Measurements from ENCODE around the gene RAPGEF4.

Gene RAPGEF4

DNA sequence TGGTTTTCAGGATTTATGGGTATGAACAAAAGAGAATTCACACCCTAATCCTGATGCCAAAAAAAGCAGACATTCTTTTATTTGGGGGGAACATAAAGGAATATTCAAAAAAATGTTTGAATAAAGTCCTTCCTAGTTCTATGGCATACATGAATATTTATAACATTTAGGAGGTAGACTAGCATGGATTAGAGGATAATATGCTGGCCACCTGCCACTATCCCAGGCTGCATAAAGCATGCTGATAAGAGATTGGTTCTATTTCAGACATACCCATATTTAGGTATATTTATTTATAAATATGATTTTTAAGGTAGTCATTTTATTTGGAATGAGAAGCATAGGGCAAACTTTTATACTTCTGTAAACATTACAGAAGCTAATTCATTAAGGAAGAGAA, 305.1 kb downstream of the RAPGEF4 start:
- DNase-seq (ENCODE audit: low spot score), result no peak

DNA sequence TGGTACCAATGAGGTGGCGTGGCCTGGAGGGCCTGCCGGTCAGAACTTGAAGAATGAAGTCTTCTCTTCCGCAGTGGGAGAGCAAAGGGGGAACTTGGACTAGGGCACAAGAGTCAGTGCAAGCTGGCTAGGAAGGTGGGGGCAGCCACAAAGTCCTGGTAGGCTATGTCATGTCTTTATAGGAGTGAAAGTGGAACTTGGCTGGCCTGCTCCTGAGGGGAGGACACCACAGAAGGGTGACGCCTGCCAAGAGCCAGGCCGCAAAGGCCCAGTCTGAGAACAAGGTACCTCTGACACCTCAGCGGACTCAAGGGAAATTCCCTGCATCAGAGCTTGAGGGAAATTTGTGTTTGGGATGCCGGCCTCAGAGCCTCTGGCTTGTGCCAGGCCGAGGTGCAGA, 307.8 kb downstream of the RAPGEF4 start:
- no peak for DNase-seq (ENCODE audit: low spot score)

DNA sequence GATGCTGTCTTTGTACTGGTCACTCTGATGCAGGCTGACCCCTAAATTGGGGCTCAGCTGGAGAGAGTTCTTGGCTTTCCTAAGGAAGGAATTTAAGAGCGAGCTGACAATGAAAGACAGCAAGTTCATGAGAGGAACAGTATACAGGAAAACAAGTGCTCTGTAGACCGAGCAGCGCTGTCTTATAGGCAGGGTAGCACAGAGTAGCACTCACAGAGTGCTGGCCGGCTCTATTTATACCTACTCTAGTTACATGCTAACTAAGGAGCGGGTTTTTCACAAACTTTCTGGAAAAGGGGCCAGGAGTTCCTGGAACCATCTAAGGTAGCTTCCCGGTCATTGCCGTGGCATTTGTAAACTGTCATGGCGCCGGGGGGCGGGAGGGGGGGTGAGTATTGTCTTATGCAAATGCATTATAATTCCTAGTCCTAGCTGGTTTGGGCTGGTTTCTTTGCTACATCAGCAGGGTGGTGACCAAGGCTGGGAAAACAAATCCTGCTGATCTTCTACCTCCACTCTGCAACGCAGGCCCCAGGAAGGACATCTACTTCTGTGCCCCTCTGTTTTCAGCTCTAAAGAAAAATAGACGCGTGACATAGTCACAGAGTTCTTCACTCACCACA, 308.4 kb downstream of the RAPGEF4 start:
- DNase-seq (ENCODE audit: low spot score), result no peak

DNA sequence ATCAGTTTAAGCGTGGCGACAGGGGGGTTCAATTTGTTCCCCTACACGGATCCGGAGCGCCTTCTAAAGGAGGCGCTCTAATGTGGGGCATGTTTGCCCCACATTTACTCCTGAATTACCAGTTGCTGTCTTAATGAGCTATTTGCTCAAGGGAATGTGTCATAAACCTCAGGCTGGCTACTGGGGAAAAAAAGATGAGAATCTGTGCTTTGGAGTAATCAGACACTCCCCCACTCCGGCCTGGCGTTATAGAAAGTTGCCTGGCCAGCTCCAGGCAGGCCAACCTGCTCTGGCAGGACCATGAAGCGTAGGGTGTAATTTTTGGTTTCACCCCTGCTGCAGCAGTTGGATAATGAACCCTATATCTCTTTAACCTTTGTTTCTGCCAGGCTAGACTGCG, 309.0 kb downstream of the RAPGEF4 start:
- DNase-seq (ENCODE audit: low spot score), result no peak

DNA sequence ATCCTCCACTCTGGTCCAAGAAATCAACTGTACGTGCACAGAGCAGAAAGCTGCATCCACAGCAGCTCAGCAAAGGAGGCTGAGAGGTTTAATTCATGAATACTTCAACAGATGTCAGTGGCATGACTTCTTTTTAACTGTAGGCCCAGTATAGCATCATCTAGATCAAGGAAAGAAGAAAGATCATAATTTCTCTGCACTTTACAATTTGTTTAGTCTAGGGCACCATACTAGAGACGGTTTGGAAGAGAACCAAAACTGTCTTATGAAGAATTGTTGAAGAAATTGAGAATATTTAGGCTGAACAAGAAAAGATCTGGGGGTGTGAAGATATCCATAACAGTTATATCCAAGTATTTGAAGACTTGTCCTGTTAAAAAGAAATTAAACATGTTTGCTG, 309.5 kb downstream of the RAPGEF4 start:
- DNase-seq (ENCODE audit: low spot score), result no peak

DNA sequence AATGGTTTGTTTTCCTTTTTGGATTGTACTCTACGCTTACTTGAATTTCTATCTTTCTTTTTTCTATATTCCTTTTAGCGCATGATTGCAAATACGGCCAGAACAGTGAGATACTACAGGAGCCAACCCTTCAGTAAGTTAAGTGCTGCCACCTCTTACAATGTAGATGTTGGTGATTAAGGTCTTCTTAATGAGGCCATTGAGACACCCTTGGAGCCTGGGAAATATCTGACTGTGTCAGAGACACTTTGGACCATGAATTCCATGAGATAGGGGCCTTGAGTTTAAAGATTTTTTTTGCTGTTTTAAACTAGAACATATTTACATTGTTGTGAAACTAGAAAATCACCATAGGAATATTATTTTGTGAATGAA, 312.9 kb downstream of the RAPGEF4 start:
- DNase-seq (ENCODE audit: low spot score), result no peak

DNA sequence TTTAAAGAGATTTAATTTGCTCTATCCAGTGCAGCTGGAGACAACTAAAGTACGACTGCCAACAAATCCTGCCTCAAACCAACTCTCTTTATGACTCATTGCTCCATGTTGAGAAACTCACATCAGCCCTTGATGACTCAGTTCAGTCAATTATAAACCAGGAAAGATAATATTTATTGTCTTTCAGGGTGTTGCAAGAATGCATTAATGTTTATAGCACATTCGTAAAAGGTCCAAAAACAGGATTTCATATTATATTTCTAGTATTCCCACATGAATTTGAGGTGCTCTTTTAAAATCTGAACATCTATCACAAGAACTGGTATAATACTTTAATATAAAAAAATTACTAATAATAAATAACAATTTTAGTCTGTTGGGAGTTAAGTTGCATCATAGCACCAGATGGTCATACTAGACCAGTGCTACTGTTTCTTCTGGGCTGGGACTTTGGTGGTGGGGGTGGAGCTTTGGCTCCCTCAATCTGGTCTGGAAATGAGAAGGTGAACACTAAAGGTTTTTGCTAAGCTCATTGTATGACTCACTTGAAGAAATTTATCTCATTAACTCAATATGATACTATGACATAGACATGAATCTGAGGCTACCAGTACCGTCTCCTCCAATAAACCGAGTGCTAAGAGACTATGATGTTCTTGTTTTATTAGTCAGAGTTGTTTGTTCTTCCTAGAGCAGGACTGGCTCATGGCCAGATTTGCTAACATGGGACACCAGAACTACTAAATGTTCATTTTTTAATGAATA, 313.4 kb downstream of the RAPGEF4 start:
- peak; percentile 77 for DNase-seq (ENCODE audit: low spot score)

DNA sequence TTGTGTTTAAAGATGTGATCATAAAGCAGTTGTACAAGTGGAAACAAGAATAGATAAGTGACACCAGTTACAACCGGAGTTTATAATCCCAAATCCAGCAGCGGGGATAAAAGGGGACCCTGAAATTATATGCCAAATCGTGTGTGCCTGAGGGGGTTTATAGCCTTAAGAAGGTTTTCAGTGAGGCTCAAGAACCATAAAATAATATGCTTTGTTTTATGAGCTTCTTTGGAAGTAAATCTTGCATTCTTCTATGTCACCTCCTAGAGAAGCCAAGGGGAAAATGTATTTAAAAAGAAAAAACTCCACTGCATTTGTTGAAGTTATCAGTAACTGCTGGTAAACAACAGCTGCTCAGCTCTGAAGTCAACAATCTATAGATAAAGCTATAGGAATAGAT, 314.2 kb downstream of the RAPGEF4 start:
- DNase-seq (ENCODE audit: low spot score), result no peak

DNA sequence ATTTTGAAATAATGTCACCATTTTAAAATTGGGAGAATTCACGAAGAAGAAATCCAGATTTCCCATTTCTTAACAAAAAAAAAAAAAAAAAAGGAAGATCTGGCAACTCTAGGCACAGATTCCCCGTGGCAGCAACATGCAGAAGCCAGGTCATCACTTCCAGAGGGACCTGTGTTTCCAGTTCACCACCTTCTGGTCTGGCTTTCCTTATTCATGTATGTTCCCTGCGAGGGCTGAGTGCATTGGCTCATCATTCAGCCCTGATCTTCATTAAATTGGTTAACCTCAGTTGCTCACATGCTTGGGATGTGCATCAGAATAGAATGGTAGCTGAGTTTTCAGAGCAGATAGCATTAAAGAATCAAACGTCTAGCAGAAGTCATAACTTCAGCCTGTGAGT, 315.0 kb downstream of the RAPGEF4 start:
- DNase-seq (ENCODE audit: low spot score), result no peak

DNA sequence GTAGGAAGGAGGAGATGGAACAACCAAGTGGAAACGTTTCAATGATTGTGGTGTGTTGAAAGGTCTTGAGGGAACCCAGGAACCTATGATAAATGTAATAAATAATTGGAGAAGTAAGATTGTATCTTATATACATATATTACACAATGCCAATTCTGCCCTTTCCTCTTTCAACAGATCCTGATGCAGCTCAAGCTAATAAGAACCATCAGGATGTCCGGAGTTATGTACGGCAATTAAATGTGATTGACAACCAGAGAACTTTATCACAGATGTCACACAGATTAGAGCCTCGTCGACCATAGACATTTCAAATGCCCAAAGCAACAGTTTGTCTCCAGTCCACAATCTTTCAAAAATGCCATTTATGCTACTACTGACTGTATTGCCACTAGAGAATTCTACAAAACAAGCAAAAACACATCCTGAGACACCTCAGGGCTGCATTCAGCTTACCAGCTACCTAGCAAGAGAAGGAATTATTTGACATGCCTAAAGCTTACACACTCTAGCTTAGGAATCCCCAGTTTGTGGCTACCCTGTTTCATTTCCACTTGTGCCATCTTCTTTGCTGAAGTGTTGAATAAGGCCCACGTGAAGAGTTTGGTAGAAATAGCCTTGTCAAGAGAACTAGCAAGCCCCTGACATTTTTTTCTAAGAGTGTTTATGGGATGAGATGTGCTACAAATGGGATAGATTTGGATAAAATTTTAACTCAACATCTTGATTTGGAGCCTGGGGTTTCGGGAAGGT, 316.0 kb downstream of the RAPGEF4 start:
- no peak for DNase-seq (ENCODE audit: low spot score)

DNA sequence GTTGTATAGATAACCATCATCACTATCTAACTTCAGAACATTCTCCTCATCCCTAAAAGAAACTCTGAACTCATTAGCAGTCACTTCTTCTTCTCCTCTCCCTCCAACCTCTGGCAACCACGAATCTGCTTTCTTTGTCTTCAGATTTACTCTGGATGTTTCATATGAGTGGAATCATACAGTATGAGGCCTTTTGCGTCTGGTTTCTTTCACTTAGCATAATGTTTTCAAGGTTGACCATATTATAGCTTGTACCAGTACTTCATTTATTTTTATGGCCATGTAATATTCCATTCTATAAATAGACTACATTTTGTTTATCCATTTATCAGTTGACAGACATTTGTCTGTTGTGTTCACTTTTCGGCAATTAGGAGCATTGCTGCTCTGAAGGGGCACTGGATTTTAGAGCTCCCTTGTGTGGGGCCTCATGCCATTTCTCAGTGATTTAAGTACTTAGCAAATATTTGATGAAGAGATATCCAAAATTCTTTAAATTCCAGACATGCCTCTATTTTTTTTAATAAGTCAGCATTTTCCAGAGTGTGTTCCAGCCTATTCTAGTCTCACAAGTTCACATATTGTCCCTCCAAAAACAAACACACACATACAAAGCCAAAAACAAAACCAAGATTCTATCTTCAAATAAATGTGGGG, 317.5 kb downstream of the RAPGEF4 start:
- DNase-seq (ENCODE audit: low spot score), result no peak

DNA sequence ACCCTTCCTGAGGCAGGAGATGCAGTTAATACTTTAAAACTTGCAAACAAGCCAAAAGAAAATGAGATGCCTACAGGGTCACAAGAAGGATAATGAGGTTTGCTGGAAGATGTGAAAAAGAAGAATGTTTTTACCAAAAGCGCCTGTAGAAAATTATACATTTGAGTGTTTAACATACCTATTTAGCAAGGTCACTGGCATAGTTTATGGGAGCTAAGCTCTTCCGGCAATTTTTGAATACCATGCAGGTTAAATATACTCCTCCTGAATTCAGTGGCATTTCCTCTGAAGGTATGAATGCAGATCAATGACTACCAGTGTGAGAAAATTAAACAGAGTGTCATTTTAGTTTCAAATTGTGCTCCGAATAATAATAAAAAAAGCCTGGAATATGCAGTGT, 318.8 kb downstream of the RAPGEF4 start:
- no peak for DNase-seq (ENCODE audit: low spot score)

DNA sequence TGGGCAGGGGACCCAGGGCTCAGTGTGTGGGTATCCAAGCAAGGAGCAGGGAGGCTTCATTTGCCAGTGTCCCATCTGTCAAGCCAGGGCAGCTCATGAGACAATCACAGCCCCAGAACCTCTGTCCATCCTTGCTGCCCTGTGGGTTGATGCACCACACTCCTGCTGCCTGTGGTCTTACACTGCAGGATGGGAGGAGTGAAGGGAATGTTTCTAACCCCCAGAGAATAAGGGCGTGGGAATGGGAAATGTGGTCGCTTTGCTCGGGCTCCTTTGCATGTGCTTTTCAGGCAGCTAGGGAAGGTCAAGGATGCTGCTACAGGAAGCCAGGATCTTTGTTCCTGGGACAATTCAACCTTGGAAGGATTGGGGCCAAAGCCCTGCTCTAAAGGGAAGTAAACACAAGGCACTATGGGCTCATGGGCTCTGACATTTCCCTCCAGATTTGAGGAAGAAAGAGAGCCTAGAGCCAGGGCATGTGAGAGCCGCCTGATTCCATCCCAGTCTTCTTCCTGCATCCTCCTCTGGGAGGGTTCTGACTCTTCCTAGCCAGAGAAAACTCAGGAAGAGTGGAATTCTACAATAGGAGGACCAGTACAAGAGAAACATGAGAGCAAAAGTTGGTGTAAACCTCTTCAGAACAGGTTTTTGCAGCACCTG, 321.2 kb downstream of the RAPGEF4 start:
- no peak for DNase-seq (ENCODE audit: low spot score)

DNA sequence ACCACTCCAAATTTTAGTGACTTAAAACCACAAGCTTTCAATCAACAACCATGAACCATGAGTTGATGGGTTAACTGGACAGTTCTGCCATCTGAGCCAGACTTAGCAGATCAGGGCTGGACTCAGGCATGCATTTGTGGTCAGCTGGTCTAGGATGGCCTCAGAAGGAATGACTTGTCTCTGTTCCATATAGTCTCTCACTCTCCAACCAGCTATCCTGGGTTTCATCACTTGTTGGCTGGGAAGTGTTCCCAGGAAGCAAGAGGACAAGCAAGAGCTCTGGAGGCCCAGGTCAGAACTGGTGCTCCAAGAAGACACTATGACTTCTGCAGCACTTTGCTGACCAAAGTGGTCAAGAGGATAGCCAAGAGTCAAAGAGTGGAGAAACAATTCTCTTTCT, 322.5 kb downstream of the RAPGEF4 start:
- DNase-seq (ENCODE audit: low spot score), result no peak

DNA sequence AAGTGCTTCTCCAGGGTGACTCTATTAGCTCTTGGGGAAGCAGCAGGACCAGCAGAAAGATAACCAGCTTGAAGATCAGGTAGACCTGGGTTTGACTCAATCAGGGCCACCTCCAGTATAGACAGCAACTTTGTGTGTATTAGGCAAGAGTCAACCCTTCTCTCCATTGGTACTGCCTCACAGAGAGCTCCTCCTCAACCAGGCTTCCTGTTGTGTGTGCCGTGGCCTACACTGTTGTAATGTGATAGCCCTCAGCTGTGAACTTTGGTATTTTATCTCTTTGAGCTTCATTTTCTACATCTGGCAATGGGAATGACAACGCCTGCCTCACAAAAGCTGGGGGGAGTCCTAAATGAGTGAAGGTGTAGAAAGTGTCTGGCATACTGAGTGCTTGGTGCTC, 323.0 kb downstream of the RAPGEF4 start:
- no peak for DNase-seq (ENCODE audit: low spot score)

DNA sequence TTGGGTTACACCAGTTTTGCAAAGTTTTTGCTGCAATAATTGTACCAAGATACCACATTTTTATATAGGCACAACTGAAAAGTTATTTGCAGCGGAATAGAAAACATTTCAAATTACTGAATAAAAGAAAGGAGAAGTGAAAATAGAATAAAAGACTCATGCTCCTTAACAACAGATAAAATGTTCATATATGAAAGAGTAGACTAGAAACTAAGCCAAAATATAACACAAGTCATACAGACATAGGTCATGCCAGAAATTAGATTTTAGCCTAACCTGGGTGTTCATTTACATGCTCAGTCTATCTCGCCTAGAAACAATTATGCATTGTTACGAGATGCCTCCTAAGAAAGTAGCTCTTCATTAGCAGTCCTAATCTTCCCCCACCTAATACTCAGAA, 323.6 kb downstream of the RAPGEF4 start:
- DNase-seq (ENCODE audit: low spot score), result no peak

DNA sequence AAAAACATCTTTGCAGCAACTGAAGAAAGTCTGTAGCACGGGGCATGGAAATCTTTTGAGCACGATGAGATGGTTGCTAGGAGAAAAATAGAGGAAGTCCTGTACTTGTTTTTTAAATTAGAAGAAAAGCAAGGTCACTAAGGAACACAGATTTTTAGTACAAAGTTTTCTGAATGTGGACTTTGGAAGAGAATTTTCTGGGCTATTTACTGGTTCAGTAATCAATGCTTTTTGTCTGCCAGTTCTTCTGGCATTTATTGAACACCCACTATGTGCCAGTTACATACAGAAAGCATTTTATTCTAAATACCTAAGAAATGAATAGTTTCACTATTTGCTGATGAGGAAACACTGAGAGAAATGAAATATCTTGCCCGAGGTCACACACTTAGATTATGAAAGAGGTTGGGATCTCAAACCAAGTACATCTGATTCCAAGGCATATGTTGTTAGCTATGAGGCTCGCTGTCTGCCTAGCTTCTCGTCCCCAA, 324.4 kb downstream of the RAPGEF4 start:
- DNase-seq (ENCODE audit: low spot score), result no peak

DNA sequence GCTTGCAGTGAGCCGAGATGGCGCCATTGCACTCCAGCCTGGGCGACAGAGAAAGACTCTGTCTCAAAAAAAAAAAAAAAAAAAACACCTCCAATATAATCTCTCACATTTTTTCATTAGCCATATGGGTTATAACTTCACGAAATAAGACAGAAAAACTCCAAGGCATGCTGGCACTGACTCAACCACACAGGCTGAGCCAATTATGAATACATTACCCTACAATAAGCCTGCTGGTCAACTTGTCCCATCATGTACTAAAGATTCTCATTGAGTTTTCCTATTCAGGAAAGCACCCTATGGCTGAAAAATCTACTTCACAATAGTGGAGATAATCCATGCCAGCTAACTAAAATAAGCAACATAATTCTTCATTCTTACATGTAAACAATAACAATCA, 327.2 kb downstream of the RAPGEF4 start:
- no peak for DNase-seq (ENCODE audit: low spot score)

DNA sequence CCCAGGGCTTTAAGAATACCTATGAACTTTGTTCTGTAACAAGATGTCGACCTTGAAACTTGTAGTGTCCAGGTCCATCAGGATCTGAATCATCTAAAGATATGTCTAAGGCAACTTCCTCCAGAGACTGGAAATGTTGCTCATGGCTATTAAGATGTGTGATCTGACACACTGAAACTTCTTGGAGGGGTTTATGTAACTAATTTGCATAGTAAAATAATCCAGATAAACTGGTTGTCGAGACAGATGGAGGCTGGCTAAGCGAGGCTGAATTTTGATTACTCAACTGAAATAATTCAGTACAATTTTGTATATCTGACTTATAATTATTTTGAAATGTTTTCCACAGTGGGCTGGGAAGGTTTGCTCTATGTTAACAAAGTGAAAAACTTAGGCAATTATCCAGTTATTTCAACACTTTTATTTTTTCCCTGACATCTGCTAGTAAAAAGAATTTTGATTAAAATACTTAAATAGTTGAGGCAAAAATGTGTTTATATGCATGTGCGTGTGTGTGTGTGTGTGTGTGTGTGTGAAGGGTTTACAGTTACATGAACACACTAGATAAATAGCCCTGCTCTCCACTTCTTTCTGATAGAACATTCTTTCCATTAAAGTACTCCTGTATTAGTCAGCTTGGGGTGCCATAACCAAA, 328.6 kb downstream of the RAPGEF4 start:
- no peak for DNase-seq (ENCODE audit: low spot score)

DNA sequence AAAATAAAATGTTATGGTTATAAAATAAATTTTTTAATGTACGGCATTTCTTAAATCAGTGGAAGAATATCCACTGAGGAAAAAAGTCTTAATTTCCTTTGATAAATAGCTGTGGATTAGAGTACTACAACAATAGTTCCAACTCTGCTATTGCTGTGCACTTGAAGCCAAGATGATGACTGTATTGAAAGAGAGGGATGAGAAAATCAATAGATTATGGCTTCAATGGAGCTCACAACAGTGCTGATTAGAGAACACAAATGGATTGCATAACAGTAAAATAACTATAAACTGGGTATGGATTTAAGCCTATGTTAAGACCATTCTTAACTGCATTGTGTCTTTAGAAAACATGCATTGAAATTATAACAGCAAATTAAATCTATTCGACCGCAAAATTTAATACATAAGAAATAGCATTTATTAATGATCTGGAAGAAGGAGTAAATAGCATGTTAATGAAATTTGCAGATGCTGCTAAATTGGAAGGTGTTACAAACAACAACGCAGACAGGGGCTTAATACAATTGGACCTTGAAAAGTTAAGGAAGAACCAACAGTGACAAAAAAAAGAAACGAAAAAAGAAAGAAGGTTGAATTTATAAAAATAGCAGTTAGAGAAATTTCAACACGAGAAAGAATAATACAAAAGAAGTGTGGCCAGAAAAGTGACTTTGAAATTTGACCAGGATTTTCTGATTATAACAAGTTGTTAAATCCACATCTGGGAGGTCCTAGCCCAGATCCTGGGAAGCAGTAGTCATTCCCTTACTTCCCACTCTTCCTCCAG, 331.4 kb downstream of the RAPGEF4 start:
- no peak for DNase-seq (ENCODE audit: low spot score)

All from hepatic stellate cell (primary cell).